Panc1 (cell line): ENCODE measurements around the gene TIMM22. TPM values are rescaled to one million over a fixed set of nuclear protein-coding genes. Genes with fewer than 3 reads are reported as not detected.
A peak's percentile ranks its signal among the peaks of the same experiment; 100 is the strongest.

ENCODE experiments used
- ATAC-seq: fragments of 200-7000 bp; cut with Tn5 transposase; 2 replicates; pipeline ENCODE4 v1.9.1; 2020; ENCODE audit warnings: mild to moderate bottlenecking, moderate library complexity
- BruUV-seq: library from RNA; stranded (reverse); fragments of 400-500 nt; replicated peaks from 2 replicates; lab custom pipeline; 2021; lab: Mats Ljungman, UMichigan
- CTCF ChIA-PET: fragments of 300-600 bp; sonication (Branson Sonifier 250); formaldehyde crosslinking; loops from one replicate; lab custom pipeline; 2022; ENCODE audit warnings: antibody characterized with exemption; lab: Charles Lee
- POLR2A ChIA-PET: fragments of 300-600 bp; sonication (Branson Sonifier 250); formaldehyde crosslinking; loops from one replicate; lab custom pipeline; 2022; ENCODE audit warnings: antibody characterized with exemption; lab: Charles Lee
- DNase-seq: peaks from one replicate; pipeline ENCODE4 v3.0.0-alpha.2; 2010; ENCODE audit warnings: low read depth, low spot score
- H3K27ac ChIP-seq: 2 replicates; pipeline ENCODE4 v1.5.1; 2011; ENCODE audit warnings: mild to moderate bottlenecking, low read length, inconsistent platforms
- H3K27me3 ChIP-seq: fragments of 200-500 bp; sonication (Bioruptor generic); 2 replicates; pipeline ENCODE4 v1.6.0; 2014; ENCODE audit warnings: low read length, inconsistent platforms; ENCODE audit not compliant: control insufficient read depth, insufficient read depth
- H3K36me3 ChIP-seq: fragments of 200-500 bp; sonication (Bioruptor generic); 2 replicates; pipeline ENCODE4 v1.5.1; 2014; ENCODE audit warnings: inconsistent platforms, mild to moderate bottlenecking, low read length, moderate library complexity; ENCODE audit not compliant: control insufficient read depth, insufficient read depth
- H3K4me1 ChIP-seq: 2 replicates; pipeline ENCODE4 v1.5.1; 2011; ENCODE audit warnings: inconsistent platforms, mild to moderate bottlenecking, low read length, moderate library complexity; ENCODE audit not compliant: control insufficient read depth, insufficient read depth
- H3K4me3 ChIP-seq, 2 experiments: 2 replicates each; pipeline ENCODE4 v1.5.1; 2011 to 2012; ENCODE audit warnings: low read depth in 2 of 2, low read length in 2 of 2, mild to moderate bottlenecking in 2 of 2, inconsistent platforms in 1 of 2, moderate library complexity in 1 of 2
- H3K9me3 ChIP-seq: fragments of 200-500 bp; sonication (Bioruptor generic); 2 replicates; pipeline ENCODE4 v1.5.1; 2014; ENCODE audit warnings: low read depth, mild to moderate bottlenecking, inconsistent platforms, low read length, moderate library complexity; ENCODE audit not compliant: control insufficient read depth, insufficient read depth
- CTCF ChIP-seq: fragments of 450-650 bp; IDR thresholded peaks from 2 replicates; pipeline ENCODE4 v1.5.1; 2017; ENCODE audit warnings: mild to moderate bottlenecking
- POLR2AphosphoS5 ChIP-seq: IDR thresholded peaks from 2 replicates; pipeline ENCODE4 v1.6.1; 2012; ENCODE audit warnings: mild to moderate bottlenecking, low read depth, low read length, moderate library complexity
- REST ChIP-seq, 2 experiments: IDR thresholded peaks; 2 replicates each; pipeline ENCODE4 v1.6.1; 2011 to 2012; ENCODE audit warnings: low read depth in 2 of 2, control low read depth in 1 of 2, low read length in 1 of 2, mild to moderate bottlenecking in 1 of 2, moderate library complexity in 1 of 2; ENCODE audit not compliant: insufficient read depth in 1 of 2
- SIN3A ChIP-seq: IDR thresholded peaks from 2 replicates; pipeline ENCODE4 v1.6.1; 2012; ENCODE audit warnings: low read depth, mild to moderate bottlenecking, low read length, moderate library complexity, borderline replicate concordance; ENCODE audit not compliant: insufficient read depth
- TCF7L2 ChIP-seq: IDR thresholded peaks from 2 replicates; pipeline ENCODE4 v1.6.1; 2011; ENCODE audit warnings: mild to moderate bottlenecking, low read depth, low read length, inconsistent platforms
- in situ Hi-C: cut with HindIII; loops from 2 replicates; pipeline ENCODE4 v1.10.0; 2016; ENCODE audit warnings: low sequenced_read_pairs, low pct_unique_long_range_greater_than_20kb
- intact Hi-C: fragments of 100-400 bp; cut with micrococcal nuclease; formaldehyde crosslinking; loops from one replicate; pipeline ENCODE4 v1.10.0; 2022; ENCODE audit not compliant: unreplicated experiment
- total RNA-seq: library from RNA; stranded (reverse); gene quantifications from one replicate; pipeline ENCODE4 v1.2.1, GENCODE V29; 2021; ENCODE audit not compliant: unreplicated experiment

Gene TIMM22
- total RNA-seq, 1 experiment from 2014 or later: 10.2 TPM

GRCh38 chr17:1002412-1002753 lies 5.5 kb downstream of the TIMM22 start:
- Histone ChIP-seq H3K4me3 (no peak overlapping the region), H3K4me1 (peaks cover 67% of the 10 kb centered on the region), H3K36me3 (peaks cover 6% of the 10 kb centered on the region), H3K27me3 (no peaks in the 10 kb centered on the region), H3K9me3 (no peaks in the 10 kb centered on the region), H3K27ac (peak overlapping the region; percentile 54; the same call in 1 of the 2 replicates)
- TF ChIP-seq SIN3A (no peak), REST (IDR thresholded peaks at IDR 0.05; ENCODE audit: insufficient read depth in 1 of 2, low read depth in 2 of 2, low read length in 1 of 2) (no peak), TCF7L2 (no peak), POLR2AphosphoS5 (no peak), CTCF (no peak)
- BruUV-seq: no TSS peak
- intact Hi-C loops (no loop called here), in situ Hi-C loops (no loop called here)
- CTCF ChIA-PET: interaction anchor here (0.6 to 1.4 kb wide), 2 partner anchors 54 to 129 kb away, joined by 4 to 8 read pairs; no protein-coding TSS in a partner anchor
- no peak for ATAC-seq
- POLR2A ChIA-PET: interaction anchor here (0.5 kb wide), 2 partner anchors 72 to 116 kb away, joined by 4 to 8 read pairs; no protein-coding TSS in a partner anchor
- no peak for DNase-seq

- in situ Hi-C loops: no loop called here
Observed at GRCh38 chr17:1002771-1003555, 6.0 kb downstream of the TIMM22 start.

More at GRCh38 chr17:1002771-1003555, 6.0 kb downstream of the TIMM22 start:
- ChIA-PET CTCF (interaction anchor here (1.4 kb wide), 1 partner anchor 53 kb away, joined by 4 read pairs; no protein-coding TSS in a partner anchor), POLR2A (interaction anchor here (0.5 kb wide), 2 partner anchors 72 to 117 kb away, joined by 4 to 8 read pairs; no protein-coding TSS in a partner anchor)
- DNase-seq (no peak), ATAC-seq (no peak)
- H3K27me3 ChIP-seq: no peaks in the 10 kb centered on the region
- intact Hi-C loops: no loop called here
- no peaks in the 10 kb centered on the region for H3K9me3 ChIP-seq
- H3K36me3 ChIP-seq: peaks cover 6% of the 10 kb centered on the region
- BruUV-seq: no TSS peak
- TF ChIP-seq TCF7L2 (no peak), REST (IDR thresholded peaks at IDR 0.05; ENCODE audit: insufficient read depth in 1 of 2, low read depth in 2 of 2, low read length in 1 of 2) (no peak), POLR2AphosphoS5 (no peak), CTCF (no peak), SIN3A (no peak)
- H3K4me1 ChIP-seq: peaks cover 65% of the 10 kb centered on the region
- H3K4me3 ChIP-seq: no peak overlapping the region
- H3K27ac ChIP-seq: peak overlapping the region; percentile 54; the same call in 1 of the 2 replicates
